Adrenal gland (tissue), 12 donors: ENCODE measurements around the gene ISLR. TPM values are rescaled to one million over a fixed set of nuclear protein-coding genes. Genes with fewer than 3 reads are reported as not detected.

ENCODE experiments used
- DNase-seq, 7 donors: peaks; one replicate each; pipeline ENCODE4 v3.0.0-alpha.2; 2019 to 2020
- H3K27ac ChIP-seq, 5 donors: fragments of 200-600 bp; sonication (generic) in 4 of 5; 1 replicate in 3 of 5; 2 replicates in 2 of 5; pipeline versions ENCODE4 v1.5.1 to v1.8.0; 2016 to 2020; ENCODE audit warnings: mild to moderate bottlenecking in 1 of 5
- H3K27me3 ChIP-seq: fragments of 200-600 bp; 2 replicates; pipeline ENCODE4 v1.8.0; 2021
- H3K36me3 ChIP-seq, 2 donors: fragments of 200-600 bp; replicated peaks in 1 of 2; 1 replicate in 1 of 2; 2 replicates in 1 of 2; pipeline versions ENCODE4 v1.5.1 to v1.8.0; 2018 to 2022
- H3K4me1 ChIP-seq, 2 donors: fragments of 200-600 bp; replicated peaks in 1 of 2; 1 replicate in 1 of 2; 2 replicates in 1 of 2; pipeline versions ENCODE4 v1.5.1 to v1.8.0; 2018 to 2021
- H3K4me3 ChIP-seq, 4 donors: fragments of 200-600 bp; sonication (generic) in 3 of 4; one replicate each; pipeline ENCODE4 v1.5.1; 2016 to 2018
- H3K9me3 ChIP-seq, 3 donors: fragments of 200-600 bp; sonication (generic) in 1 of 3; replicated peaks in 1 of 3; 1 replicate in 2 of 3; 2 replicates in 1 of 3; pipeline versions ENCODE4 v1.5.1 to v1.8.0; 2016 to 2021
- CTCF ChIP-seq, 6 experiments: fragments of 450-650 bp in 4 of 6; fragments of 200-600 bp in 2 of 6; sonication (generic) in 1 of 6; IDR thresholded peaks; 1 replicate in 5 of 6; 2 replicates in 1 of 6; pipeline versions ENCODE4 v1.5.1 to v1.8.0; 2016 to 2021; ENCODE audit warnings: antibody characterized with exemption in 6 of 6, mild to moderate bottlenecking in 2 of 6, moderate library complexity in 1 of 6
- POLR2A ChIP-seq, 2 donors: fragments of 450-650 bp; IDR thresholded peaks; one replicate each; pipeline ENCODE4 v1.6.1; 2017; ENCODE audit warnings: antibody characterized with exemption in 2 of 2, mild to moderate bottlenecking in 2 of 2, moderate library complexity in 1 of 2
- WGBS, 4 donors: extraction: QIAGEN DNeasy Blood & Tissue Kit in 2 of 4; methylation state at CpG; one replicate each; pipeline versions ENCODE4 v1.1.5 to v1.1.7; 2013 to 2017; 5-methylcytosine and 5-hydroxymethylcytosine counted together
- intact Hi-C, 2 donors: fragments of 100-400 bp; cut with DNase I; formaldehyde crosslinking; loops; one replicate each; pipeline versions ENCODE4 v1.14.1 to v1.15.0; 2022 to 2023
- polyA plus RNA-seq, 3 donors: library from polyadenylated mRNA; stranded (reverse); fragments of 200-250 nt in 2 of 3; fragments of 350-450 nt in 1 of 3; fragmentation: Illumina TruSeq in 1 of 3; extraction: RNeasy Lipid Tissue Mini Kit (QIAGEN cat#74804) in 1 of 3; gene quantifications; one replicate each; pipeline ENCODE4 v1.2.3, GENCODE V29; 2013 to 2014
- total RNA-seq, 9 donors: library from RNA; depleted of rRNA in 4 of 9; stranded (reverse); fragments of >200 nt in 4 of 9; fragments of 120-200 nt in 1 of 9; fragmentation: NEBNext Ultra II Directional in 1 of 9; extraction: Animal tissue kit (Norgen Biotek cat#: 25700) in 1 of 9; gene quantifications; one replicate each; pipeline versions ENCODE4 v1.1.0 to v1.2.4, GENCODE V29; 2013 to 2023
- donor health status: healthy with polysubstance abuse.
- donor health status: Bipolar disorder and iron deficiency.
- donor health status: DM: yes; HTN: yes; CAD: no.
- donor health status: DM: no; HTN: no; CAD: no.
- donor health status: DM: no; HTN: no; CAD: no.
- donor health status: DM: yes; HTN: yes; CAD: no.

Gene ISLR
- total and polyA plus RNA-seq, 12 donors = 6.1 to 63.4 (median 22.9) TPM

DNA sequence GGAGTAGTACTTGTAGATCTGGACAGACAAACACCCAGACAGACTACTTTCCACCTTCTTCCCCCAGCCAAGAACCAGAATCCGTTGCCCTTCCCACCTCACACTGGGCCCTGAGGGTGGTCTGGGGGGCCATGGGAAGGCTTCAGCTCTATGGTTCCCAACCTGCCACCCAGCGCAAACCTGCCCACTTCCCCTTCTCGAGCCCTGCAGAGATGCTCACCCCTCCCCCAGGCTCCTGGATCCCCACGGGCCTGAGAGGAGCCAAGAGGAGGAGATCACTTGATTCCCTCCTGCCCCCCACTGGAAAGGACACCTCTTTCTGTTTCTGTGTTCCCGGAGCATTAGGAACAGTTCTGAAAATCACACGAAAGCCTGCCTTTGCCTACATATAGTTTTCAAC is 20.4 kb downstream of the ISLR start:
- Histone ChIP-seq H3K9me3 (no peaks in the 10 kb centered on the region), H3K4me3 (no peak overlapping the region), H3K27me3 (no peaks in the 10 kb centered on the region), H3K4me1 (peaks cover 0 to 6% of the 10 kb centered on the region in 2 donors), H3K27ac (peak overlapping the region in 1 of 5 donors; percentile 47), H3K36me3 (no peaks in the 10 kb centered on the region)
- no peak for TF ChIP-seq POLR2A (IDR thresholded peaks at IDR 0.05)
- TF ChIP-seq CTCF (IDR thresholded peaks at IDR 0.05) = no peak
- no peak for DNase-seq
- WGBS, 4 donors = 78 to 93% (median 82%) methylated on average over 3 to 6 of the region's 6 CpGs
- intact Hi-C loops = no loop called here

DNA sequence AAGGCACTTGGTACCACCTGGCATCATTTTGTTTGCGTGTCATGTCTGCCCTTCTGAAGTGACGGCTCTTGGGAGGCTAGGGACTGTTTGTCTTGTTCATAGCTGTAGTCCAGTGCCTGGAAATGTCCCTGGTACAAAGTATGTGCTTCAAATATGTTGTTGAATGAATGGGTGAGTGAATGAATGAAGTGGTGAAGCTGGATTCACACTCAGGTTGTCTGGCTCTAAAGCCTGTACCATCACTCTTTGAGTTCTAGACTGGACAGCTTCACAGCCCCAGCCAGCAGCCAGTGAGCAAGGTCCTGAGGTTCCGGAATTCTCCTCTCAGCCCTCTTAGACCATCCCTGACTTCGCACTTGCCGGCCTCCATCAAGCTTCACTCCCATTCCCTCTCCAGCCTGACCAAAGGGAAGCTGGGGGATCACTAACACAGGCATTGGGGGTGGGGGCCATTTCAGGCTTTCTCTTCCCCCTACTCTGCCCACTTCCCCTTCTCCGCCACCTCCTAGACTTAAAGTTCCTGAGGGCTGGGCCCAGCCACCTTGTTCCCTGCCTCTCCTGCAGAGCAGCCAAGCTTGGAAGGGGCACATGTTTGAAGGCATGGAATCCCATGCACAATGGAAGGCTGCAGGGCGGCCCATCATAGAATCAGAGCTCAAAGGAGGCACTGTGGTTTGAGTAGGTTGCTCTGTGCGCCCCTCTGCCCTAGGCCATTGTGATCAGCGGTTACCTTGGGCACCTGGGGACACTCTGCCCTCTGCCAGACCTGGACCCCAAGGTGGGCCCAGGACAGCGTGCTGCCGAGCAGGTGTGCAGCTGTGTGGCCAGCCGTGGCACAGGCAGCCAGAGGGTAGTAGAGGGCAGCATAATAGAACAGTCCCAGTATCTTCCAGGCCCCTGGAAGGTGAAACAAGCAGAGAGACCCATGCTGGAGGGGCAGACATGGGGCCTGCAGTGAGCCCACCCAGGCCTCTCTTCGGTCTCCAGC is 21.4 kb downstream of the ISLR start:
- WGBS, 4 donors = 86 to 95% (median 93%) methylated on average over 10 to 13 of the region's 13 CpGs
- Histone ChIP-seq H3K27ac (no peak overlapping the region), H3K4me1 (peaks cover 0 to 6% of the 10 kb centered on the region in 2 donors), H3K4me3 (no peak overlapping the region), H3K36me3 (no peaks in the 10 kb centered on the region), H3K9me3 (no peaks in the 10 kb centered on the region), H3K27me3 (no peaks in the 10 kb centered on the region)
- no peak for TF ChIP-seq CTCF (IDR thresholded peaks at IDR 0.05)
- TF ChIP-seq POLR2A (IDR thresholded peaks at IDR 0.05) = no peak
- intact Hi-C loops = no loop called here
- DNase-seq = no peak

DNA sequence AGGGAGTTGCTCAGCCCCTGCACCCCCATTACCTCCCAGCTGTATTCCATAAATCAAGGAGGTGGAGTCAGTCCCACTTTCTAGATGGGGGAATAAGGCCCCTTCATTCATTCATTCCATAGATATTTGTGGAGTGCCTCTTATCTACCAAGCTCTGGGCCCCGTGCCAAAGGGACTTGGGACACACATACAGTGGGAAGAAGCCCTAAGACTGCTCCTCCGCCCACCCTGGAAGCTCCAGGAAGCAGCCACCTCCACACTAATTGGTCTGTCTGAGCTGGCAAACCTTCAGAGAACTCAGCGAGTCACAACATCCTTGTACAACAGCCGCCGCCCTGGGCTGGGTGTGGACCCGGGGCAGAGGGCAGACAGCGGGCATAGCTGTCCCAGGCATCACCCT is 22.7 kb downstream of the ISLR start:
- peak in 6 of 7 donors; percentile 75 to 88 (median 80) for DNase-seq
- TF ChIP-seq CTCF (IDR thresholded peaks at IDR 0.05) = no peak
- TF ChIP-seq POLR2A (IDR thresholded peaks at IDR 0.05) = no peak
- peaks cover 8 to 14% of the 10 kb centered on the region in 2 donors for H3K4me1 ChIP-seq
- H3K27me3 ChIP-seq = no peaks in the 10 kb centered on the region
- H3K4me3 ChIP-seq = no peak overlapping the region
- intact Hi-C loops = no loop called here
- 25 to 32% (median 32%) methylated on average over 4 to 7 of the region's 7 CpGs for WGBS, 4 donors
- no peaks in the 10 kb centered on the region for H3K36me3 ChIP-seq
- H3K9me3 ChIP-seq = no peaks in the 10 kb centered on the region
- no peak overlapping the region for H3K27ac ChIP-seq

GRCh38 chr15:74197176-74197965 is 23.9 kb downstream of the ISLR start:
- no peaks in the 10 kb centered on the region for H3K9me3 ChIP-seq
- no peaks in the 10 kb centered on the region for H3K27me3 ChIP-seq
- TF ChIP-seq CTCF (IDR thresholded peaks at IDR 0.05) (no peak), POLR2A (IDR thresholded peaks at IDR 0.05) (no peak)
- intact Hi-C loops = no loop called here
- H3K27ac ChIP-seq = no peak overlapping the region
- H3K4me3 ChIP-seq = no peak overlapping the region
- peaks cover 8 to 16% of the 10 kb centered on the region in 2 donors for H3K4me1 ChIP-seq
- no peaks in the 10 kb centered on the region for H3K36me3 ChIP-seq
- DNase-seq = no peak
- WGBS, 4 donors = 96 to 99% (median 96%) methylated on average over 6 to 9 of the region's 9 CpGs
